Measurements from ENCODE around the gene LACTBL1.

DNA sequence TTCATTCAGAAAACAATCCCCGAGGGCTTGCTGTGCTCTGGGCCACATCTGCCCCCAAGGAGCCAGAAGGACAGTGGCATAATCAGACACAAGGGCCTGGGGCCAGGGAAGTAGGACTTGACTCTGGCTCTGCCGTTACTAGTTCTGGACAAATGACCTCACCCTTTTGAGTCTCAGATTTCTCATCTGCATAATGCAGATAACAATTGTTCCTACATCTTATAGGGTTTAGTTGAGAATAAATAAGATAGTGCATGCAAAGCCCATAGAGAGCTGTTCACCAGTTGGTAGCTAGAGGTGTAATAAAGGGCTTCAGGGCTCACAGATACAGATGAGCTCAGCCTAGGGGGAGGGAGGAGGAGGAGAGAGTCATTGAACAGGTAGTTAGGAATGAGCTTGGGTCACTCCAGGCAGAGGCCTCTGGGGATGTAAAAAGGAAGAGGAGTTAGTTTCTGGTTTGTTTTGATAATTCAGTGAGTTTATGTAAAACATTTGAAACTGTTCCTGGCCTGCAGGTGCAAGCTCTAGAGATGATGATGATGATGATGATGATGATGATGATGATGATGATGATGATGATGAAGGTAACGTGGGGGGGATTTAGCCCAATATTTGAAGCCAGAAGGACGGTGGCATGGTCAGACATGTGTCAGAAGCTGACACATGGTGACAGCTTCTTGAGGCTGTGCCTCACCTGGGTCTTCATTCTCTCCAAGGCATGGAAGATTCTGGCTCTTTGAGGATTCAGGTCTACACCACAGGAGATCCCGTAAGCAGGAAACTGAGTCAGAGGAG lies 858 bp downstream of the LACTBL1 start:
- TF ChIP-seq, protein P1, sequence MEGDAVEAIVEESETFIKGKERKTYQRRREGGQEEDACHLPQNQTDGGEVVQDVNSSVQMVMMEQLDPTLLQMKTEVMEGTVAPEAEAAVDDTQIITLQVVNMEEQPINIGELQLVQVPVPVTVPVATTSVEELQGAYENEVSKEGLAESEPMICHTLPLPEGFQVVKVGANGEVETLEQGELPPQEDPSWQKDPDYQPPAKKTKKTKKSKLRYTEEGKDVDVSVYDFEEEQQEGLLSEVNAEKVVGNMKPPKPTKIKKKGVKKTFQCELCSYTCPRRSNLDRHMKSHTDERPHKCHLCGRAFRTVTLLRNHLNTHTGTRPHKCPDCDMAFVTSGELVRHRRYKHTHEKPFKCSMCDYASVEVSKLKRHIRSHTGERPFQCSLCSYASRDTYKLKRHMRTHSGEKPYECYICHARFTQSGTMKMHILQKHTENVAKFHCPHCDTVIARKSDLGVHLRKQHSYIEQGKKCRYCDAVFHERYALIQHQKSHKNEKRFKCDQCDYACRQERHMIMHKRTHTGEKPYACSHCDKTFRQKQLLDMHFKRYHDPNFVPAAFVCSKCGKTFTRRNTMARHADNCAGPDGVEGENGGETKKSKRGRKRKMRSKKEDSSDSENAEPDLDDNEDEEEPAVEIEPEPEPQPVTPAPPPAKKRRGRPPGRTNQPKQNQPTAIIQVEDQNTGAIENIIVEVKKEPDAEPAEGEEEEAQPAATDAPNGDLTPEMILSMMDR (conservative IDR thresholded peaks at IDR 0.05 in 1 of 2, IDR thresholded peaks at IDR 0.05 in 1 of 2; ENCODE audit: low read depth in 1 of 2, low read length in 2 of 2) = no peak
- no peak for TF ChIP-seq EZH2 (IDR thresholded peaks at IDR 0.05; ENCODE audit: low read length, missing control alignments)
